ENCODE measurements around the gene PSAP. TPM values are rescaled to one million over a fixed set of nuclear protein-coding genes. Genes with fewer than 3 reads are reported as not detected.

The PSAP gene
- total and polyA plus RNA-seq, 4 donors, result 496 to 1,828 (median 1,097) TPM

- peaks cover 0 to 27% (median 11%) of the 10 kb centered on the region in 5 donors for H3K4me1 ChIP-seq (ENCODE audit: control insufficient read depth in 5 of 5, insufficient read depth in 5 of 5, low read length in 5 of 5)
- no peak overlapping the region for H3K4me3 ChIP-seq
- no peak for ATAC-seq (ENCODE audit: insufficient read depth, low FRiP score)
- no peaks in the 10 kb centered on the region for H3K9me3 ChIP-seq (ENCODE audit: control insufficient read depth in 4 of 4, insufficient read depth in 3 of 4, low read length in 3 of 4)
- no peak for DNase-seq
- peak overlapping the region in 1 of 2 donors; percentile 26 for H3K27ac ChIP-seq (ENCODE audit: low read depth in 1 of 2, low read length in 1 of 2)
- TF ChIP-seq CTCF (IDR thresholded peaks at IDR 0.05; ENCODE audit: control extremely low read depth, extremely low read depth), result no peak
- no peaks in the 10 kb centered on the region for H3K27me3 ChIP-seq (ENCODE audit: control insufficient read depth in 3 of 3, insufficient read depth in 3 of 3, low read length in 2 of 3)
- 83 to 88% methylated on average over 3 of the region's 3 CpGs for WGBS, 2 donors
- peaks cover 0 to 6% (median 0%) of the 10 kb centered on the region in 4 donors for H3K36me3 ChIP-seq (ENCODE audit: control insufficient read depth in 4 of 4, insufficient read depth in 4 of 4, low read length in 4 of 4)
- H3K9ac ChIP-seq (ENCODE audit: insufficient read depth in 1 of 2, low read length in 2 of 2), result no peak overlapping the region
Observed at GRCh38 chr10:71846816-71847215, 4.2 kb downstream of the PSAP start.

- Histone ChIP-seq H3K27ac (ENCODE audit: low read depth in 1 of 2, low read length in 1 of 2) (peak overlapping the region in 1 of 2 donors; percentile 66), H3K4me1 (ENCODE audit: control insufficient read depth in 5 of 5, insufficient read depth in 5 of 5, low read length in 5 of 5) (peaks cover 0 to 31% (median 13%) of the 10 kb centered on the region in 5 donors), H3K36me3 (ENCODE audit: control insufficient read depth in 4 of 4, insufficient read depth in 4 of 4, low read length in 4 of 4) (peaks cover 0 to 3% (median 1%) of the 10 kb centered on the region in 4 donors), H3K9me3 (ENCODE audit: control insufficient read depth in 4 of 4, insufficient read depth in 3 of 4, low read length in 3 of 4) (no peaks in the 10 kb centered on the region), H3K9ac (ENCODE audit: insufficient read depth in 1 of 2, low read length in 2 of 2) (no peak overlapping the region), H3K4me3 (no peak overlapping the region), H3K27me3 (ENCODE audit: control insufficient read depth in 3 of 3, insufficient read depth in 3 of 3, low read length in 2 of 3) (no peaks in the 10 kb centered on the region)
- WGBS, 2 donors, result 75 to 83% methylated on average over 11 of the region's 11 CpGs
- DNase-seq, result no peak
- ATAC-seq (ENCODE audit: insufficient read depth, low FRiP score), result no peak
- TF ChIP-seq CTCF (IDR thresholded peaks at IDR 0.05; ENCODE audit: control extremely low read depth, extremely low read depth), result no peak
Observed at GRCh38 chr10:71845410-71846405, 5.3 kb downstream of the PSAP start.

GRCh38 chr10:71844695-71845094 is 6.4 kb downstream of the PSAP start:
- ATAC-seq (ENCODE audit: insufficient read depth, low FRiP score), result no peak
- 46 to 67% methylated on average over 2 of the region's 2 CpGs for WGBS, 2 donors
- H3K9ac ChIP-seq (ENCODE audit: insufficient read depth in 1 of 2, low read length in 2 of 2), result no peak overlapping the region
- peaks cover 0 to 3% (median 0%) of the 10 kb centered on the region in 4 donors for H3K36me3 ChIP-seq (ENCODE audit: control insufficient read depth in 4 of 4, insufficient read depth in 4 of 4, low read length in 4 of 4)
- H3K27me3 ChIP-seq (ENCODE audit: control insufficient read depth in 3 of 3, insufficient read depth in 3 of 3, low read length in 2 of 3), result no peaks in the 10 kb centered on the region
- no peak overlapping the region for H3K27ac ChIP-seq (ENCODE audit: low read depth in 1 of 2, low read length in 1 of 2)
- peaks cover 0 to 39% (median 18%) of the 10 kb centered on the region in 5 donors for H3K4me1 ChIP-seq (ENCODE audit: control insufficient read depth in 5 of 5, insufficient read depth in 5 of 5, low read length in 5 of 5)
- no peak for TF ChIP-seq CTCF (IDR thresholded peaks at IDR 0.05; ENCODE audit: control extremely low read depth, extremely low read depth)
- DNase-seq, result no peak
- no peaks in the 10 kb centered on the region for H3K9me3 ChIP-seq (ENCODE audit: control insufficient read depth in 4 of 4, insufficient read depth in 3 of 4, low read length in 3 of 4)
- no peak overlapping the region for H3K4me3 ChIP-seq
